ENCODE measurements around the gene AGAP3. TPM values are rescaled to one million over a fixed set of nuclear protein-coding genes. Genes with fewer than 3 reads are reported as not detected.
A peak's percentile ranks its signal among the peaks of the same experiment; 100 is the strongest.

The AGAP3 gene
- total RNA-seq, 1 experiment from 2014 or later, result 1.6 TPM

GRCh38 chr7:151056666-151057505 lies 29.4 kb upstream of the AGAP3 start:
- H3K4me1 ChIP-seq (ENCODE audit: low read length), result peaks cover 31% of the 10 kb centered on the region

GRCh38 chr7:151057506-151057988 lies 28.7 kb upstream of the AGAP3 start, which contains the start of gene CDK5:
Gene CDK5 (minus strand): TSS chr7:151057897. CDS start chr7:151057848, 49 bp downstream.
- H2AFZ ChIP-seq (ENCODE audit: low read length), result peak within 1 kb of the TSS; percentile 49; the same call in 1 of the 2 replicates
- H3K9me2 ChIP-seq (replicated peaks; ENCODE audit: insufficient read depth, low read length), result no peaks in the 10 kb centered on the region
- peaks cover 31% of the 10 kb centered on the region for H3K4me1 ChIP-seq (ENCODE audit: low read length)
- H3K36me3 ChIP-seq (ENCODE audit: insufficient read depth, low read length), result no peaks in the 10 kb centered on the region
- H3K4me2 ChIP-seq (ENCODE audit: low read depth, low read length, poor library complexity, severe bottlenecking), result peak within 1 kb of the TSS; percentile 82
- H3K79me2 ChIP-seq (ENCODE audit: low read length), result peaks cover 32% of the 10 kb centered on the region
- H4K20me1 ChIP-seq (ENCODE audit: insufficient read depth, low read depth, low read length), result 0 out of 2 replicates have a peak, but pooled peaks cover 5% of the 10 kb centered on the region
- H3K27me3 ChIP-seq (ENCODE audit: low read length), result no peaks in the 10 kb centered on the region
- peak within 1 kb of the TSS; percentile 87 for H3K4me3 ChIP-seq (ENCODE audit: low read length)
- H3K27ac ChIP-seq (ENCODE audit: low read length), result peak within 1 kb of the TSS; percentile 82
- DNase-seq, result no peak
- H3K9me3 ChIP-seq (ENCODE audit: low read length), result no peaks in the 10 kb centered on the region
- peak within 1 kb of the TSS; percentile 89 for H3K9ac ChIP-seq (ENCODE audit: low read length)

More at GRCh38 chr7:151056666-151057505, 29.4 kb upstream of the AGAP3 start:
- Histone ChIP-seq H3K9ac (ENCODE audit: low read length) (peak overlapping the region; percentile 88), H4K20me1 (ENCODE audit: insufficient read depth, low read depth, low read length) (0 out of 2 replicates have a peak, but pooled peaks cover 5% of the 10 kb centered on the region), H3K4me2 (ENCODE audit: low read depth, low read length, poor library complexity, severe bottlenecking) (peak overlapping the region; percentile 82), H3K79me2 (ENCODE audit: low read length) (peaks cover 25% of the 10 kb centered on the region), H2AFZ (ENCODE audit: low read length) (no peak overlapping the region), H3K27me3 (ENCODE audit: low read length) (no peaks in the 10 kb centered on the region), H3K27ac (ENCODE audit: low read length) (no peak overlapping the region), H3K9me2 (replicated peaks; ENCODE audit: insufficient read depth, low read length) (no peaks in the 10 kb centered on the region), H3K36me3 (ENCODE audit: insufficient read depth, low read length) (no peaks in the 10 kb centered on the region), H3K9me3 (ENCODE audit: low read length) (no peaks in the 10 kb centered on the region), H3K4me3 (ENCODE audit: low read length) (peak overlapping the region; percentile 87)
- DNase-seq, result peak; percentile 46

- peak overlapping the region; percentile 39; the same call in 1 of the 2 replicates for H2AFZ ChIP-seq (ENCODE audit: low read length)
- DNase-seq, result peak; percentile 99
- H3K9me3 ChIP-seq (ENCODE audit: low read length), result no peaks in the 10 kb centered on the region
- peaks cover 31% of the 10 kb centered on the region for H3K4me1 ChIP-seq (ENCODE audit: low read length)
- H3K9ac ChIP-seq (ENCODE audit: low read length), result peak overlapping the region; percentile 89
- peak overlapping the region; percentile 87 for H3K4me3 ChIP-seq (ENCODE audit: low read length)
- peaks cover 32% of the 10 kb centered on the region for H3K79me2 ChIP-seq (ENCODE audit: low read length)
- H3K27me3 ChIP-seq (ENCODE audit: low read length), result no peaks in the 10 kb centered on the region
- H3K36me3 ChIP-seq (ENCODE audit: insufficient read depth, low read length), result no peaks in the 10 kb centered on the region
- H3K27ac ChIP-seq (ENCODE audit: low read length), result peak overlapping the region; percentile 82
- 0 out of 2 replicates have a peak, but pooled peaks cover 5% of the 10 kb centered on the region for H4K20me1 ChIP-seq (ENCODE audit: insufficient read depth, low read depth, low read length)
- peak overlapping the region; percentile 82 for H3K4me2 ChIP-seq (ENCODE audit: low read depth, low read length, poor library complexity, severe bottlenecking)
- H3K9me2 ChIP-seq (replicated peaks; ENCODE audit: insufficient read depth, low read length), result no peaks in the 10 kb centered on the region
Observed at GRCh38 chr7:151057989-151058780, 28.1 kb upstream of the AGAP3 start.

GRCh38 chr7:151058781-151059366 lies 27.4 kb upstream of the AGAP3 start:
- peaks cover 31% of the 10 kb centered on the region for H3K4me1 ChIP-seq (ENCODE audit: low read length)
- H3K27ac ChIP-seq (ENCODE audit: low read length), result peak overlapping the region; percentile 82
- peak overlapping the region; percentile 87 for H3K4me3 ChIP-seq (ENCODE audit: low read length)
- H3K4me2 ChIP-seq (ENCODE audit: low read depth, low read length, poor library complexity, severe bottlenecking), result peak overlapping the region; percentile 73
- no peaks in the 10 kb centered on the region for H3K9me2 ChIP-seq (replicated peaks; ENCODE audit: insufficient read depth, low read length)
- H3K79me2 ChIP-seq (ENCODE audit: low read length), result peaks cover 32% of the 10 kb centered on the region
- no peaks in the 10 kb centered on the region for H3K27me3 ChIP-seq (ENCODE audit: low read length)
- H3K9ac ChIP-seq (ENCODE audit: low read length), result peak overlapping the region; percentile 89
- H3K9me3 ChIP-seq (ENCODE audit: low read length), result no peaks in the 10 kb centered on the region
- H4K20me1 ChIP-seq (ENCODE audit: insufficient read depth, low read depth, low read length), result 0 out of 2 replicates have a peak, but pooled peaks cover 5% of the 10 kb centered on the region
- H2AFZ ChIP-seq (ENCODE audit: low read length), result peak overlapping the region; percentile 70; the same call in 1 of the 2 replicates
- H3K36me3 ChIP-seq (ENCODE audit: insufficient read depth, low read length), result no peaks in the 10 kb centered on the region
- DNase-seq, result peak; percentile 71

- H3K9ac ChIP-seq (ENCODE audit: low read length), result peak within 1 kb of the TSS; percentile 89
- H3K27me3 ChIP-seq (ENCODE audit: low read length), result no peaks in the 10 kb centered on the region
- no peaks in the 10 kb centered on the region for H3K36me3 ChIP-seq (ENCODE audit: insufficient read depth, low read length)
- H3K9me3 ChIP-seq (ENCODE audit: low read length), result no peaks in the 10 kb centered on the region
- H3K79me2 ChIP-seq (ENCODE audit: low read length), result peaks cover 32% of the 10 kb centered on the region
- peaks cover 31% of the 10 kb centered on the region for H3K4me1 ChIP-seq (ENCODE audit: low read length)
- H2AFZ ChIP-seq (ENCODE audit: low read length), result peak within 1 kb of the TSS; percentile 76; the same call in 1 of the 2 replicates
- DNase-seq, result peak; percentile 90
- H4K20me1 ChIP-seq (ENCODE audit: insufficient read depth, low read depth, low read length), result 0 out of 2 replicates have a peak, but pooled peaks cover 5% of the 10 kb centered on the region
- no peaks in the 10 kb centered on the region for H3K9me2 ChIP-seq (replicated peaks; ENCODE audit: insufficient read depth, low read length)
- peak within 1 kb of the TSS; percentile 82 for H3K27ac ChIP-seq (ENCODE audit: low read length)
- peak within 1 kb of the TSS; percentile 87 for H3K4me3 ChIP-seq (ENCODE audit: low read length)
- peak within 1 kb of the TSS; percentile 73 for H3K4me2 ChIP-seq (ENCODE audit: low read depth, low read length, poor library complexity, severe bottlenecking)
Observed at GRCh38 chr7:151059367-151060112, 26.7 kb upstream of the AGAP3 start, which contains the start of gene SLC4A2. Gene SLC4A2 (plus strand): TSS chr7:151059589. CDS start chr7:151061988, 2,399 bp downstream.

- Histone ChIP-seq H2AFZ (ENCODE audit: low read length) (peak overlapping the region; percentile 76; the same call in 1 of the 2 replicates), H3K79me2 (ENCODE audit: low read length) (peaks cover 32% of the 10 kb centered on the region)
Observed at GRCh38 chr7:151060113-151060415, 26.2 kb upstream of the AGAP3 start.

More at GRCh38 chr7:151060113-151060415, 26.2 kb upstream of the AGAP3 start:
- 0 out of 2 replicates have a peak, but pooled peaks cover 5% of the 10 kb centered on the region for H4K20me1 ChIP-seq (ENCODE audit: insufficient read depth, low read depth, low read length)
- H3K9ac ChIP-seq (ENCODE audit: low read length), result peak overlapping the region; percentile 89
- H3K4me1 ChIP-seq (ENCODE audit: low read length), result peaks cover 31% of the 10 kb centered on the region
- peak overlapping the region; percentile 73 for H3K4me2 ChIP-seq (ENCODE audit: low read depth, low read length, poor library complexity, severe bottlenecking)
- H3K4me3 ChIP-seq (ENCODE audit: low read length), result peak overlapping the region; percentile 87
- no peaks in the 10 kb centered on the region for H3K9me3 ChIP-seq (ENCODE audit: low read length)
- H3K36me3 ChIP-seq (ENCODE audit: insufficient read depth, low read length), result no peaks in the 10 kb centered on the region
- DNase-seq, result no peak
- H3K27me3 ChIP-seq (ENCODE audit: low read length), result no peaks in the 10 kb centered on the region
- H3K9me2 ChIP-seq (replicated peaks; ENCODE audit: insufficient read depth, low read length), result no peaks in the 10 kb centered on the region
- peak overlapping the region; percentile 82 for H3K27ac ChIP-seq (ENCODE audit: low read length)
